HG03039 (cell line): ENCODE measurements around the gene SMIM44.

Experiments
- ATAC-seq: cut with Tn5 transposase; IDR thresholded peaks from one replicate; pipeline ENCODE4 v1.9.1; 2021; ENCODE audit warnings: mild to moderate bottlenecking, moderate library complexity; ENCODE audit not compliant: unreplicated experiment

Gene SMIM44

DNA sequence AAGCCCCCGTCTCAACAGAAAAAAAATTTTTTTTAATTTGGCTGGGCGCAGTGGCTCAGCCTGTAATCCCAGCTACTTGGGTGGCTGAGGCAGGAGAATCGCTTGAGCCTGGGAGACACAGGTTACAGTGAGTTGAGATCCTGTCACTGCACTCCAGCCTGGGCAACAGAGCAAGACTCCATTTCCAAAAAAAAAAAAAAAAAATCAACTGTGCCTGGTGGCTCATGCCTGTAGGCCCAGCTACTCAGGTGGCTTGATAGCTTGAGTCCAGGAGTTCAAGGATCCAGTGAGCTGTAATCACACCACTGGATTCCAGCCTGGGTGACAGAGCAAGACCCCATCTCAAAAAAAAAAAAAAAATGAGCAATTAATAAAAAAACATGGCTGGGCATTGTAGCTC is 18.5 kb upstream of the SMIM44 start:
- ATAC-seq, result no peak

- peak; percentile 66 for ATAC-seq
Measured at GRCh38 chr19:3500429-3501101, 17.3 kb upstream of the SMIM44 start, which contains the start of gene DOHH. Gene DOHH (minus strand): TSS chr19:3500674. CDS start chr19:3496814, 3,860 bp downstream.

- no peak for ATAC-seq
Measured at GRCh38 chr19:3499738-3500428, 16.6 kb upstream of the SMIM44 start.

- no peak for ATAC-seq
Measured at GRCh38 chr19:3497757-3498520, 14.7 kb upstream of the SMIM44 start.

GRCh38 chr19:3496392-3497273 is 13.4 kb upstream of the SMIM44 start:
- no peak for ATAC-seq

DNA sequence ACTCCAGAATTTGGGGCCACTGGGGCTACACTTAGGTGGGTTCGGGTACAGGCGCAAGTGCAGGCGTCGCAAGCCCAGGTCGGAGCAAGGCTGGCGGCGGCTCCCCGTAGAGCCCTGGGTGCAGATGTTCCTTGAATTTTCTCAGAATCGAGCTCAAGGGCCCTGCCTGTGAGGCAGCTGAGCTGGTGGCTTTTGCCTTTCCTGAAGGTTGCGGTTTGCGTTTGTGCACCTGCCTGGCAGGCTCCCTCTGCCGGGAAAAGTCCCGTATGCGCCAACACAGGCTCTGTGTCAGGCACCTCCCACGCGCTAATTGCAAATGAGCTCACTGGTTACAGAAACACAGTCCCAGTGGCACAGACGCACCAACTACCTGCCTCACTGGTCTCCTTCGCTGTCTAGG is 11.3 kb upstream of the SMIM44 start:
- no peak for ATAC-seq

- ATAC-seq, result no peak
Measured at GRCh38 chr19:3494051-3494450, 10.8 kb upstream of the SMIM44 start.

GRCh38 chr19:3493651-3494050 is 10.4 kb upstream of the SMIM44 start:
- no peak for ATAC-seq

- no peak for ATAC-seq
Measured at GRCh38 chr19:3492919-3493318, 9.7 kb upstream of the SMIM44 start.

DNA sequence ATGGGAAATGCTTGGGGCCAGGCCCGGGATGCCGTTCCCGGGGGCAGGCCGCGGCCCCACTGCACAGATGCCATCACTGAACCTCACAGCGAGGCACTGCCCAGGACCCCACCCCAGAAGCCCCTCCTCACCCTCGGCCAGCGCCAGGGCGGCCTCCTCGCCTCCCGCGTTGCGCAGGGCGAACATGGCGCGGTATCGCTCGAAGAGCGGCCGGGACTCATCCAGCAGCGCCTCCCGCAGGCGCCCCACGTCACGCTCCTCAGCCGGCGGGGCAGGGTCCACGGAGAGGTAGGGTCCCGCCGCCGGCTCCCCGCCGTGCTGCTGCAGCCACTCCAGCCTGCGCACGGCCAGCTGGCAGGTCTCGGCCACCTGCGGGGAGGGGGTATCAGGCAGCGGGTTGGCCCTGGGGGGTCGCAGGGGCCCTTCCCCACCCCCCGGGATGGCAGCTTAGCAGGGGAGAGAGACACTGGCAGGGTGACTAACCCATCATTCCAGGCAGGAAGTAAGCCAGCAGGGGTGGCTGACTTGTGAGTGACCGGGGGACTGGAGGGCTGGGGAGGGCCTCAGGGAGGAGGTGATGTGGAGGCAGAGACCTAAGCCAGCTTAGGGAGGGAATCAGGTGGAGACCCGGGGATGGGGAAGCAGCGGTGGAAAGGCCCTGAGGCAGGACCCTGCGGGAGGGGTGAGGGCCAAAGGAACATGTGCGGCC is 9.0 kb upstream of the SMIM44 start:
- no peak for ATAC-seq

DNA sequence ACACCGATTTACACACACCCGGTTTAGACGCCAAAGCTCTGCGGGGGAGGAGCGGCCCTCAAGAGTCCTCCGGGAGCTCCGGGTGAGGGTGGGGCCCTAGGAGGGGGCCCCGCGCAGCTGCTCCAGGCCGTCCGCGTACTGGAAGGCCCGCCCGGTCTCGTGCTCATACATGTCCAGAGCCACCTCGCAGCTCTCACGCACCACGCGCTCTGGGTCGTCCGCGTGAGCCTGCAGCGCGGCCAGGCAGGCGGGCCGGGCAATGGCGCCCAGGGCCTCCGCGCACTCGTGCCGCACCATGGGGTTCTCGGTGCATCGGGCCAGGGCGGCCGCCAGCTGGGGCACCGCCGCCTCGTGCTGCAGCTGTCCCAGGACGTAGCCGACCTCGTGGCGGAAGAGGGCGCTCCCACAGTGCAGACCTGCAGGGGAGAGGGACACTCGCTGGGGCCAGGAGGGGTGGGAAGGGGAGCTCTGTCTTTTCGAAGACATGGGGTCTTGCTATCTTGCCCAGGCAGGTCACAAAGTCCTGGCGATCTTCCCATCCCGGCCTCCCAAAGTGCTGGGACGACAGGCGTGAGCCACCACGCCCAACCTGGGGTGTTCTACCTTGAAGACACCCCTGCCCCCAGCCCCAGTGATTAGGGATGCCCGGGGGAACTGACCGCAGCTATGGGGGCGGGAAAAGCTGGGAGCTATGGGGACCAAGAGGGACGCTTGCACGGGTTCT is 8.3 kb upstream of the SMIM44 start:
- no peak for ATAC-seq

GRCh38 chr19:3482507-3483225 is 575 bp downstream of the SMIM44 start:
- ATAC-seq, result no peak

DNA sequence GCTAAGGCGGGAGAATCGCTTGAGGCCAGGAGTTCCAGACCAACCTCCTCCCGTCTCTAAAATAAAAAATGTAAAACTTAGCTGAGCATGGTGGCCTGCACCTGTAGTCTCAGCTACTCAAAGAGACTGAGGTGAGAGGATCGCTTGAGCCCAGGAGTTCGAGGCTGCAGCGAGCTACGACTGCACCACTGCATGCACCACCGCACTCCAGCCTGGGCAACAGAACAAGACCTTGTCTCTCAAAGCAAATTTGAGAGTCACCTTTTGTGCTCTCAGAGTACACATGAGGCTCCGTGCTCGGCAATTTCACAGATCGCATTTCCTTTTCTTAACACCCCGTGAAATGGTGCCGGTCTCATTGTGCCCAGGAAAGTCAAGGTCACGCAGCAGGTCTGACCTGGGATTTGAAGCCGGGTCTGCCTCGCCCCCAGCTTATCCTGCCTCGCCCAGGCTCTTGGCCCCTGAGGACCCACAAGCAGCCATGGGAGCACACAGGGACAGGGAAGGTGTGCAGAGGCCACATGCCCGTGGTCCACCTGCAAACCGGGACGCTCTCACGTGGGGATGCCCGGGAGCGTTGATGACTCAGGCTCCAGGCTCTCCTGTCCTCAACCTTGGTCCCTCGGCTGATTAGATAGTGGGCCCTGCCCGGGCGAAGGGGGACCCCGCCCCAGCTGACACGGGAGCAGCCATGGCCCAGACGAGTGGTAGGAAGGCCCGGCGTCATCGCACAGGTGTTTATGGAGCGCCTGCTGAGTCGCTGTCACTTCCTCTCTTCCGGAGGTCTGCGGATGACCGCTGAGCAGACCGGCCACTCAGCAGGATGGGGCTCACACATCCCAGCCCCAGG is 1.8 kb downstream of the SMIM44 start:
- ATAC-seq, result no peak

DNA sequence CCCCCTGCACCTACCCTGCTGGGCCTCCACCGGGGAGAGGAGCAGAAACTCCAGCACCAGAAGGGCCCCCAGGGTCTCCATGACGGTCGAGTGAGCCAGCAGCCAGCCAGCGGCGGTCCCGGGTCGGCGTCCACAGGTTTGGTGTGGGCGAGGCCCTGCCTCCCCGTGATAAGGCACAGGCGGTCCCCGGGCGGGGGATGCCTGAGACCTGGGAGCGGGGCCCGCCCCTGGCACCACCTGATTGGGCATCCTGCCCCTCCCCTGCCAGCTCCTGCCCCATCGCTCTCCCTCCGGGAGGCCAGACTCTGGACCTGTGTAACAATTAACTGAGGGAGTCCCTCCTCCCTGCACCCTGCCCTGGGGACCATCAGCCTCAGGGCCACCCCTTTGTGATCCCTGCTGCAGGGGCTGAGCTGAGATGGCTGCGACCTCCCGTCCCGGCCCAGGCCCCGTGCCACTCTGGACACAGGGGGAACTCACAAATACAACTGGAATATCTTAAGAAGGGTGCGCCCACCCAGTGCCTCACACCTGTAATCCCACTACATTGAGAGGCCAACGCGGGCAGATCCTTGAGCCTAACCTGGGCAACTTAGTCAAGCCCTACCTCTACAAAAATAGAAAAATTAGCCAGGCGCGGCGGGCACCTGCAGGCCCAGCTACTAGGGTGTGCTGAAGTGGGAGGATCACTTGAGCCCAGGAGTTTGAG is 2.7 kb downstream of the SMIM44 start, which contains the start of gene SMIM24:
SMIM24 (minus strand) TSS at position 143 of the 709 bp plus-strand sequence; CDS start at position 81, 62 bp downstream.
- ATAC-seq, result no peak

- no peak for ATAC-seq
Measured at GRCh38 chr19:3479834-3480215, 3.4 kb downstream of the SMIM44 start.

GRCh38 chr19:3479177-3479833 is 3.9 kb downstream of the SMIM44 start:
- ATAC-seq, result no peak
